HTR-8/SVneo (cell line): Measurements from ENCODE around the gene LRRC15.

ENCODE experiments used
- DNase-seq: peaks from one replicate; pipeline ENCODE4 v3.0.0; 2011; ENCODE audit warnings: low spot score, mixed read lengths; ENCODE audit not compliant: insufficient read length
- FAIRE-seq: peaks from 2 replicates; lab custom pipeline; 2011; peaks lifted over from hg19 to GRCh38; lab: Jason Lieb, UNC

Gene LRRC15

DNA sequence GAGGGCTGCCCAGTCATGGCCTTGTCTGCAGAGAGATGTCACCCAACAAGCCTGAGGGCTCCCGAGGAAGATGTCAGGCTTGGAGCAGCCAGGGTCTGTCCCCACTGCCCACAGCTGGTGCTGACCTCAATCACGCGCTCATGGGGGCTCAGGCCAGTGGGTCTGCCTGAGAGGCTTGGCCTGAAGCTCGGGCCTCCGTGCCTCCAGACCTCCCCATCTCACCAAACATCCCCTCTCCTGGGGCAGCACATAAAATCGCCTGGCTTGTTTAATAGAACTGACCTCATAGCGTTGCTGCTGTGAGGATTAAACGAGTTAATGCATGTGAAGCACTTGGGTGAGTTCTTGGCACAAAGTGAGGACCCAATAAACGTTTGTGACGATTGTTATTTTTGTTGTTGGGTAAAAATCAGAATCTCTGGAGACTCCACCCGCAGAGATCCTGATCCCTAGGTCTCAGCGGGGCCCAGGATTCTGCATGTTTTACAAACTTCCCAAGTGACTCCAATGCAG is 3.5 kb downstream of the LRRC15 start:
- FAIRE-seq (no peak), DNase-seq (no peak)

- DNase-seq (no peak), FAIRE-seq (no peak)
Observed at GRCh38 chr3:194365526-194365925, 4.0 kb downstream of the LRRC15 start.

DNA sequence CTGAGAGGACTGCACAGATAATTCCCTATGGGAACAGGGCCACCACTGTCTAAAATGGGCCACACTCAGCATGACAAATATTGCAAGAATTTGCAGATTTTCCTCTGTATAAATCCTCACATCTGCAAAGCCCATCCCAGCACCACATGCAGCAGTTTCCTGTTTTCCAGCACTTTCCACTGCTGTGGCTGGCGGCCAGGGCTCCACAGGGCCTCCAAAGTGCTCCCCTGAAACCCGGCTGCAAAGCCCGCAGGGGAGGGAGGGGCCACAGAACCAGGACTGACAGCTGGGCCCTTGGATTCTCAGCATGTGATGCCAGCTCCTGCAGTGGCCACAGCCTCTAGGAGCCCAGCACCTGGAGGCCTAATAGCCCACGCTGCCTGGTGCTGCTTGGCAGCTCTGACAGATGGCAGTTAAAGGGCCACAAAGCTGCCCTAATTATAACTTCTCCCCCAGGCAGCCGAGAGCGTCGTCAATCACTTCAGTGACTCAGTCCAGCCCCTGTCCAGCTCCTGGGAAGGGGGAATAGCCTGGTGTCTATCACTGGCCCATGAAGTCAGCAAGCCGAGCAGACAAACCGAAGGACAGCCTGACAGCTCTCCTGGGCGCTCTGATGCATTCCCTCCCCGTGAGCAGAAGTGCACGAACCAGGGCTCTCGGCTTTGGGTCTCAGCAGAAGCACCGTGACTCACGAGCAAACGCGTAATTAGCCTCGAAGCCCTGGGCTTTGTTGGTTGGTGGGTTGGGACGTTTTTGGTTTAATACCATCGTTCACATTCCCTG is 4.7 kb downstream of the LRRC15 start:
- FAIRE-seq = no peak
- peak; percentile 62 for DNase-seq

DNA sequence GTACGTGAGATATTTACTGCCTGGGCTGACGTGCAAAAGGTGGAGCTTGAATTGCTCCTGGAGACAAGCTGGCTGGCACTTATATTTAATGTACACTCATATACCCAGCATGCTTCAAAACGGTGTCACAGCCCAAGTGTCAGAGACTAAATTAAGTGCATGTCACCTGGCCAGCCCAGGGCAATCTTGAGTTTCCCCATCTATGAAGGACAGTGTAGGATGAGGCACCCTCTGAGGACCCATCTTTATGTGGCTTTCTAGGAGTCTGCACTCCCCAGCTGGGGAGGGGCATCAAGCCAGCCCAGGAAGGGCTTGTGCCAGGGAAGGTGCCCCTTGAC is 5.3 kb downstream of the LRRC15 start:
- FAIRE-seq = no peak
- no peak for DNase-seq

DNA sequence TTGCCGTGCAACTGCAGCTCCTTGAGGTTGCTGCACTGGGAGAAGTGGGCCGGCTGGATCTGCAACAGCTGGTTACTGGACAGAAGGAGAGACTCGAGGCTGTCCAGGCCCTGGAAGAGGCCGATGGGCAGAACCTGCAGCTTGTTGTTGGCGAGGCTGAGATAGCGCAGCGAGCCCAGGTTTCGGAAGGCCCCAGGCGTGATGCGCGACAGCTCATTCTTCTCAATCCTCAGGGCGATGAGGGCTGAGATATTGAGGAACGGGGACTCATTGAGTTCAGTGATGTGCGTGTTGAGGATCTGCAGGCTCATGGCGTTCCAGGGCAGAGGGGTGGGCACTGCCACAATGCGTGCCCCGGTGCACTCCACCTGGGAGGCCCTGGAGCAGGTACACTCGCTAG is 9.0 kb downstream of the LRRC15 start:
- no peak for FAIRE-seq
- DNase-seq = no peak

- FAIRE-seq = no peak
Observed at GRCh38 chr3:194357681-194358080, 11.9 kb downstream of the LRRC15 start.

GRCh38 chr3:194355379-194355778 is 14.2 kb downstream of the LRRC15 start:
- FAIRE-seq (no peak), DNase-seq (no peak)

More at GRCh38 chr3:194357681-194358080, 11.9 kb downstream of the LRRC15 start:
- DNase-seq = no peak

- FAIRE-seq = no peak
Observed at GRCh38 chr3:194354315-194354714, 15.2 kb downstream of the LRRC15 start.

DNA sequence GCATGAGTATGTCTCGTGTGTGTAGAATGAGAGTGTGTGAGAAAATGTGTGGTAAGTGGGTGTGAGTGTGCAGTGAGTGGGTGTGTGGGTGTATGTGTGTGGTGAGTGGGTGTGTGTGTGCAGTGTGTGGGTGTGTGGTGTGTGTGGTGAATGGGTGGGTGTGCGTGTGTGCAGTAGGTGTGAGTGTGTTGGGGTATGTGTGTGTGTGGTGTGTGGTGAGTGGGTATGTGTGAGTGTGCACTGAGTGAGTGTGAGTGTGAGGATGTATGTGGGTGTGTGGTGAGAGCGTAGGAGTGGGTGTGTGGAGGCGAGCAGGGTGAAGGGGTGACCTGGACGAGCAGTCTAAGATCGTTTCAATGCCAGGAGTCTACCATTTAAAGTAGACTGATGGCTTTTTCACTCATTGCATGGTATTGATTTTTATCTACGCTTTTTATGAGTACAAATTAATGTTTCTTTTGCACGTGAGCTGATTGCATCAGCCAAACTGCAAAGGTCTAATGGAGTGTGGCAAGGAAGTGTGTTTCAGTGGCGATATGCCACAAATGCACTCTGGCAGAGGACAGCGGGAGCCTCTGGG is 16.8 kb downstream of the LRRC15 start:
- FAIRE-seq (no peak), DNase-seq (no peak)

More at GRCh38 chr3:194354315-194354714, 15.2 kb downstream of the LRRC15 start:
- no peak for DNase-seq

DNA sequence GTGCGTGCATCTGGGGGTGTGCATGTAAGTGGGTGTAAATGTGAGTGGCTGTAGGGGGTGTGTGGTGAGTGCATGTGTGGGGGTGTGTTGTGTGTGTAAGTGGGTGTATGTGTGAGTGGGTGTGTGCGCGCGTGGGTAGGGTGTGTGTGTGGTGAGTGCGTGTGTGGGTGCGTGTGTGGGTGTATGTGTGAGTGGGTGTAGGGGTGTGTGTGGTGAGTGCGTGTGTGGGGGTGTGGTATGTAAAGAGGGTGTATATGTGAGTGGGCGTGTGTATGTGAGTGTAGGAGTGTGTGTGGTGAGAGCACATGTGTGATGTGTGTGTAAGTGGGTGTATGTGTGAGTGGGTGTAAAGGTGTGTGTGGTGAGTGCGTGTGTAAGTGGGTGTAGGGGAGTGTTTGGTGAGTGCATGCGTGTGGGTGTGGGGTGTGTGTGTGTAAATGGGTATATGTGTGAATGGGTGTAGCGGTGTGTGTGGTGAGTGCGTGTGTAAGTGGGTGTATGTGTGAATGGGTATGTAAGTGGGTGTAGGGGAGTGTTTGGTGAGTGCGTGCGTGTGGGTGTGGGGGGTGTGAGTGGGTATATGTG is 17.5 kb downstream of the LRRC15 start:
- FAIRE-seq = peak; percentile 97
- no peak for DNase-seq

DNA sequence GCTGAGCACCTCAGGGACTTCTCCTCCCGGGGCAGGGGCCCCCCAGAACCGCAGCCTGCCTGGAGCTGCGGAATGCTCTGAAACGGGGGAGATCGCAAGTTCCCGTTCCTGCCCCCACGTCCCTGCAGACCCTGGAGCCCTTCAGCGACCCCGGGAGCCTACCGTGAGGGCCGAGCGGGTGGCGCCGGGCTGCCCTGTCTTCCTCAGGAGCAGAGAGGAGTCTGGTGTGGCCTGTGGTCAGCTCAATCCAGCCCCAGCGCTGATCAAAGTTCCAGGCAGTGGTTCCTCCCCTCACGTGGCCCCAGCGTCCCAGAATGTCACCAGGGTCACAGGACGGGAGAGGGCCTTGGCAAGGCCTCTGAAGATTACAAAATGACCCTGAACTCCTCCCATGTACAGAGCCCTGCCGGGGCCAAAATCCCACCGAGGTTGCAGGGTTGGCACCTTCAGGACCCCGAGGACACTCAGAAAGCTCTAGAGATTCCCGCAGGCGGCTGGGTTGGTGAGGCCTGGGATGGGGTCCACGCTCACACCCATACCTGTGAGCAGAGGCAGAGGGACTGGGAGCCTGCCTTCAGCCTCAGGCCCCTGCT is 18.4 kb downstream of the LRRC15 start, which contains the start of gene CPN2:
TSS of gene CPN2 (minus strand) at position 249 of the 593 bp plus-strand sequence. CDS start 8,626 bp downstream, outside the sequence.
- DNase-seq (no peak), FAIRE-seq (no peak)

GRCh38 chr3:194350726-194351071 is 18.8 kb downstream of the LRRC15 start:
- no peak for FAIRE-seq
- DNase-seq = no peak

DNA sequence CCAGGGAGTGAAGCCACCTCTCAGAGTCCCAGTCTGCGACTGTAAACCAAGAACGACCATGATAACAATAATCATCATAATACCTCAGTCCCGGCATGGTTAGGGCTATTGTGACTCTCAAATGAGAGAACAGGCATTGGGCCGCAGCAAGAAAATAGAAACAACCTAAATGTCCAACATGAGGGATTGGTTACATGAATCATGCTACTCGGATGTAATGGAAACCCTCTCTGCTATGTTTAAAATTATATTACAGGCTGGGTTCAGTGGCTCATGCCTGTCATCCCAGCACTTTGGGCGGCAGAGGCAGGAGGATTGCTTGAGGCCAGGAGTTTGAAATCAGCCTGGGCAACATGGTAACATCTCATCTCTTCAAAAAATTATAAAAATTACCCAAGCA is 21.2 kb downstream of the LRRC15 start:
- FAIRE-seq = no peak
- no peak for DNase-seq

DNA sequence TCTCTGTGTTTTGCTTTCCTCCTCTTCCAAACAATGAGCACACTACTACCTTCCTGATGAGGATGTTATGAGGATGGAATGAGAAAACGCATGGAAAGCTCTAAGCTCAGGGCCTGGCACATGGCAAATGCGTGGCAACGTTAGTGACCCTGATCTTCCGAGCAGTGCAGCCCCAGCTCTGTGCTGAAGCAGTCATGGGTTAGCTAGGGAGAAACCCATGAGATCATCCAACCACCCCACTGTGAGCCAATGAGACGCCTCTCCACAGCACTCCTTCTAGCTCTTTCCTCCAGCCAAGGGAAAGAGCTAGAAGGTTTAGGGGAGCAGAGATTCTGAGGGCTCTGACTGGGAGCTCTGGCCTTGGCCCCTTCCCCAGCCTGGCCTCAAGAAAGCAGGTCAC is 22.9 kb downstream of the LRRC15 start:
- no peak for DNase-seq
- FAIRE-seq = no peak

DNA sequence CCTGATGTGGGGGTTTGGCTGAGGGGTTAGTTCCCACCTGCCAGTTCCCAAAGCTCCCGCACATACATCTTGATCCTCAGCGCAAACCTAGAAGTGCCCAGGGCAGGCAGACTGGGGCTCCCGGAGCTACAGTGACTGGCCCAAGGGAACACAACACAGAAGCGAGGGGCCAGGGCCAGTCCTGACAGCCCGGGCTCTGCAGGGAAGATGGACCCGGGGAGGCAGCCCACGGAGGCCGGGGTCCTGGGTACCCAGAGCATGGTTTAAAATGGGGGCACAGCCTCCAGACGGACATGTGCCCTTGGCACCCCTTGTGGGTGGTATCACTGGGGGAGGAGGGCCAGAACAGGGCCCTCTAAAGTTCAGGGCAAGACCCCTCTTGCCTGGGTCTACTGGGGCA is 23.5 kb downstream of the LRRC15 start:
- FAIRE-seq = no peak
- no peak for DNase-seq

DNA sequence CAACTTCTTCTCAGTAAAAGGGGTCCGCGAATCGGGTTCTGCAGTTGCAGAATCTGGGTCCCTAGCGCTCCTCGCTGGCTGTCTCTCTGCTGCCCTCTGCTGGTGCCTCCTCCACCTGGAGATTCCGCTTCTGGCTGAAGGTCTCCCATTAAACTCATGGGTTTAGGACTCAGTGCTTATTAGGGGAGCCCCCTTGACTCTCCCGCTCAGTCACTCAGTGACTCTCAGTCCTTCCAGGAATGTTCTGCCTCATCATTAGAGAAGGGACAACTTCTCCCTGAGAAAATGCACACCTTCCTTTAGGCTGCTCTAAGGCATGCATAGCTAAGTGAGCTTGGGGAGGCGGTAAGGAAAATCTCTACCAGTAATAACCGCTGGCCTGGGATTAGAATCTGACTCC is 25.5 kb downstream of the LRRC15 start:
- DNase-seq (peak; percentile 81), FAIRE-seq (peak; percentile 4)

- DNase-seq (no peak), FAIRE-seq (no peak)
Observed at GRCh38 chr3:194343561-194343893, 26.0 kb downstream of the LRRC15 start.

DNA sequence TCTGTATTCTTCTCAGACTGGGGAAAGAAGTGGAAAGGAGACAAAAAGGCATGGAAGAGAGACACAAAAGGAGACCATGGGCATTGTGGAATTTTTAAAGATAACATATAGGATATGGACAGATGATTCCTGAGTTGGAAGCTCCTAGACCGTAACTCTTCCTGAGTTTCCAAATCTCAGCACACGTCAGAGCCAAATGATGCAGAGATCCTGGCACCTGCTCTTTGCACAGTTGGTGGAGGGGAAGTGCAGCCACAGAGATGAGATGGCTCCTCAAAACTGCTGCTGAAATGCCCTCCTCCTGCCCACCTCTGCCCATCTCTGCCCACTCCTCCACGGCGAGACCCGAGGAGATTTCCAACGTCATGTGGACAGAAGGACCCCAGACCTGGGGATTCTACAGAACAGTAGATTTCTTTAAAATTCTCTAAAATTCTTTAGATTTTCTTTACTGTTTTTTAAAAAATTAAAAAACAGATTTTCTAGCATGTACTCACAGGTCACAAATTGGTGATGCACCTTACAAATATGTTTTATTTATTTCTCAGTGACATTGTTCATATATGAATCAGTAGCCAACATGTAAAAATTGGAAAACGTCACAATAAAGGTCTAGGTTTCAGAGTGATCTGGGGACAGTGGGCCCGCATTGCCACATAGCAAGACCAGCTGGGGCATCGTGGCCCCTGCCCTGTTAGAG is 26.5 kb downstream of the LRRC15 start:
- DNase-seq = no peak
- FAIRE-seq = no peak

- DNase-seq (no peak), FAIRE-seq (no peak)
Observed at GRCh38 chr3:194340757-194341400, 28.7 kb downstream of the LRRC15 start.

DNA sequence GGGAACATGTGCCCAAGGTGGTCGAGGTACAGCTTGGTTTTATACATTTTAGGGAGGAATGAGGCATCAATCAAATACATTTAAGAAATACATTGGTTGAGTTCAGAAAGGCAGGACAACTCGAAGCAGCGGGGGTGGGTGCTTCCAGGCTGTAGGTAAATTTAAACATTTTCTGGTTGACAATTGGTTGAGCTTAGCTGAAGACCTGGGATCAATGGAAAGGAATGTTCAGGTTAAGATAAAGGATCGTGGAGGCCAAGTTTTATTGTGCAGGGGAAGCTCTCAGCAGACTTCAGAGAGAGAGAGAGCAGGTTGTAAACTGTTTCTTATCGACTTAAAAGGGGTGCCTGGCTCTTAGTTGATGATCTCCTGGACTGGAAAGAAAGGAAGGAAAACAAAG is 29.7 kb downstream of the LRRC15 start:
- no peak for DNase-seq

More for the DNA sequence above, 29.7 kb downstream of the LRRC15 start:
- FAIRE-seq = no peak
